Stimulated activated CD4-positive, alpha-beta T cell treated with anti-CD3 and anti-CD28 coated beads, TNF-alpha, amount 100 ng/mL, for 1 hour (primary cell): ENCODE data around the gene SLC7A1.

Source experiments
- DNase-seq, 3 donors: peaks; one replicate each; pipeline ENCODE4 v3.0.0-alpha.2; 2020; ENCODE audit warnings: low read depth in 3 of 3, low spot score in 1 of 3

SLC7A1 gene

DNA sequence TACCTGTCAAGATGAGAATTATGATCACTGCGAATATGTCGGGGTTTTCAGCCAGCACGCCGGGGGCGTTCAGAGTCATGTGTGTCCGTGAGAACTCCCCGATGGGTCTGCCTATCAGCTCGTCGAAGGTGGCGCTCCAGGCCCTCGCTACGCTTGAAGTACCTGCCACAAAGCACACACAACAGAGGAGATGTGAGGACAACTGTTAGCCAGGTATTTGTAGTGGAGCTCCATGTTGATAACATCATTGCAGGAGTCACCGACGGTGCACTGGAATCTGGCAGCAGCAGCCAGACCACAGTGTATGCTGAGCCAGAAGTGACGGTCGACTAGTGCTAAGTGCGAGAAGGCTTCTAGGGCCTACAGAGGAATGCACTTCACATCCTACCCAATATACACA lies 62.7 kb downstream of the SLC7A1 start:
- DNase-seq, result no peak

DNA sequence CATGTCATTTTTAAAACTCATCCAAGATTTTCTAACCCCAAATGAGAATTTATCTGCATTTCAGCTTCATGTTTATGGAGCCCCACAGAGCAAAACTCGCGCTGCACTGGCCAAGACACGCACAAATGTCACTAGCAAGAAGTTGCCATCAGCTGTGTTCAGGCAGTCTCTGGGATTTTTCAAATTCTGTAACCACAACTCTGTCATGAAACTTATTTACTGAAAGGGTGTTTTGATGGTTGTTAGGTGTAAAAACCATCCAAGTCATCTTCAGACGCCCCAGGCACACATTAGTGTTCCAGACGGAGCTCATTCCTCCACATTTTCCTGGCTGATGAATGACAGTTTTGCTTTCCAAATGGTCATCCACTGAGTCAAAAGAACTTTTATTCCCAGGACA lies 63.4 kb downstream of the SLC7A1 start:
- DNase-seq, result no peak

DNA sequence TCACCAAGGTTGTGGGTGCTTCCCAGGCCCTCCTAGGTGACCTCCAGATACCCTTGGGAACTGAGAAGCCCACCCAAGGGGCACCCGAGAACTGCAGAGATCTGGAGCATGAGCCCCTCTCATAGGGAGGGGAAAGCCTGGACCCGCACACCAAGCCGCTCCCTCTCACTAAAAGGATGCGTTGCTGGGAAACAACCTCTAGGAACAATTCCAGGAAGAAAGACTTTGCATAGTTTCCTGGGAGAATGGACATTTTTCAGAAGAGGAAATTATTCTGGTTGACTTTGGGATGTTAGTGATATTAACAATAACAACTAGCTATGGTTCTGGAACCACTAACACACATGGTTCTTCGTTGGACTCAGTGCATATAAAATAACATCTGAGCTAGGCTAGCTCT lies 64.6 kb downstream of the SLC7A1 start:
- DNase-seq, result no peak

DNA sequence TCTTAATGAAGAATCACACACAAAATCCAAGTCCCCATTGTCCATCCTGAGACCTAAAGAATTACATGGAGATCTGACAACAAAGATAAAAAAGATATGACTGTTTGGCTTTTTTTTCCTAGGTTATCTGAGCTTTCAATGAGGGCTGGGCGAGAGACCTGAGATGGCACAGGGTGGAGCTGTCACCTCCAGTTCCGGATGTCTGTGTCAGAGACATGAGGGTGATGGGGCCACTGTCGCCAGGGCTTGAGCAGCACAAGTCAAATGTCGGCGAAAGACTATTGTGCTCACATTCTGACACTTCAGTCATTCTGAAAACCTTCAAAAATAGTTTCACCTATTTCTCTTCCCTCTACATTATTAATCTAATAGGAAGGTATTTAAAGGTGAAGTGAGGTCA lies 65.7 kb downstream of the SLC7A1 start:
- no peak for DNase-seq

- no peak for DNase-seq
Measured at GRCh38 chr13:29527916-29528315, 67.6 kb downstream of the SLC7A1 start.

- no peak for DNase-seq
Measured at GRCh38 chr13:29527511-29527910, 68.0 kb downstream of the SLC7A1 start.

GRCh38 chr13:29526741-29527140 lies 68.7 kb downstream of the SLC7A1 start:
- DNase-seq, result no peak

DNA sequence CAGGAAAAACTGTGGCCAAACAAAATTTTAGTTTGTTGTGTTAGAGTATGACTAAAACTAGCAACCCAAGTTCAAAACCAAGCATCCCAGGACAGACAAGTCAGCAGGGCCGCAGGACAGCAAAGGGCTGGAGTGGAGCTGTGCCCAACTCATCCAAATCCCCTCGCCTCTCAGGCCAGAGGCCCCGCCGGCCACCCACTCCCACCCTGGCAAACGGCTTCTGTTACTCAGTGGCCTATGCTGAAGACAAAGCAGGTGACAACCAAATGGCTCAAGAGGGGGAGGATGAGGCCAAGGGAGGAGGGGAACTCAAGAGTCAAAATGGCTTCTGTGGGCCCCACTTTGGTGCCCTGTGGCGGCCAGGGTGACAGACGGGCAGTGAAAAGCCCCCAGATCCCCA lies 69.7 kb downstream of the SLC7A1 start:
- no peak for DNase-seq

DNA sequence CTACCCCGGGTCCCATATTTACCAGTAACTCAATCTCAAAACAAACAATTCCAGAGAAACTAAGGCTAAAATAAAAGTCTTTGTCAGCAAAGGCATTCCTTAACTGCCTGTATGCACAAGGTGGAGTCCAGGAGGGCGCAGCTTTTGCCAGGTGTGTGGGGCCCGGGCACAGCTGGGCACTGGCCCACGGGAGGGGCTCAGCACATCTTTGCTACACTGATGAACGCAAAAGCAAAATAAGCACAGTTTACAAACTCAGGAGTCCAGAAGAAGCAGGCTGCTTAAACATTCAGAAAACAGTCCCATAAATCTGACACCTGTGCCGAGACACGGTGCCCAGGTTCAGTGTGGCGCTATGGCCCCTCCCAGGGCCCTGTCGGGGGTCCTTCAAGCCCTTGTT lies 70.8 kb downstream of the SLC7A1 start:
- DNase-seq, result no peak

DNA sequence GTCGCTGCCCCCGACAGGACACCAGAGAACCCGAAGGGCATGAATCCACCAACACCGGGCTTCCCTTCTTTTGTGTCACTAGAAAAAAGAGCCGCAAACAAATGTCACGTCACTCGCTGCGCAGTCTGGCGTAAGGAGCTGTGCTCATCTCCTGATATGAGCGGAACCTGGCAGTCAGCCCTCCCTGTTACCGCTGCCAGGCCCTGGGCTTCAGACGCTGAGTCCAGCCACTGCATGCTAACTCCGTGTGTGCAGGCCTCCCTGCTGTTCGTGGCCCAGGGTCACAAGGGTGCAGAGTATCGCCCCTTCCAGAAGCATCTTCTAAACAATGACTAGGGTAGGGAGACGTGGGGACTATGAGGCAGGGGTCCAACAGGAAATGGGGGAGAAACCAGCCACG lies 71.3 kb downstream of the SLC7A1 start:
- DNase-seq, result no peak

GRCh38 chr13:29523199-29523961 lies 72.1 kb downstream of the SLC7A1 start:
- no peak for DNase-seq

DNA sequence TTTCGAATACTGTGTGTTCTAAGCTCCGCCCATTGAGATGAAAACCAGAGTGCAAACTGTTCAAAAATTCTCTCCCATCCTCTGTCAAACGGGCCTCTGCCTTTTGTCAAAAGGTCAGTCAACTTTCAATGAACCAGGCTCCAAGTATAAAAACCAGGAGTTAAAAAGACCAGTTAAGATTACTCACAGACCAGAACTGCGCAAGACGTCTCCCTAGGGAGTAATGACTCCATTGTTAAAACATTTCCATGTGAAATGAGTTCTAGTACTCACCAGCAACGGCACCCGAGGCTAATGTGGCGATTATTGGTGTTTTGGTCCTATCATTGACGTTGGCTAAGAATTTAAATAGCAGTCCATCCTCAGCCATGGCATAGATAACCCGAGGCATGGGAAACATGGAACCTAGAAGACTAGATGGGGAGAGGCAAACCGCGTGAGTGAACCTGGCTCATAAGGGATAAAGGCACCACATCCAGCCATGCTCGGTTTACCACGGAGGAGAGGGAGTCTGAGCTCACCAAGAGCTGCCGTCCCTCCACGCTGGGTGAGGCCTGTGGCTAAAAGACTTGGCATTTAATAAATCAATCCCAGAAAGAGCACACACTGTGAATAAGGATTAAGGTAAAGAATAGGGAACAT lies 73.3 kb downstream of the SLC7A1 start:
- DNase-seq, result no peak

GRCh38 chr13:29521336-29521735 lies 74.2 kb downstream of the SLC7A1 start:
- DNase-seq, result no peak

DNA sequence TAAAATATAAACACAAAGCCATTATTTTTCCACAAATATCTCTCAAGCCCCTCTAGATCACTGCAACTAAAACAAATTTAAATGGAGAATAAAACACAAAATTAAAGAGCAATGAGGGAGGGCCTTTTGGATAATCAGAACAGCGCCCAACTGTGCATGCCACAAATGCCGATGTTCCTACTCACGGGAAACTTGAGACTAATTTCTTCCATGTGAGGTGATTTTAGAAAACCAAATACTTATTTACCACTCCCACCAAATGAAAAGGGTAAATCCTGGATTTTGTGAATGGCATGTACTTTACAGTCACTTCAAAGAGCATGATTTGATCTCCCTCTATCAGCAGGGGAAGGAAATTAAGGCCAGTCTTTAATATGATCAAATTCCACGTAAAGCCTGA lies 74.8 kb downstream of the SLC7A1 start:
- no peak for DNase-seq

DNA sequence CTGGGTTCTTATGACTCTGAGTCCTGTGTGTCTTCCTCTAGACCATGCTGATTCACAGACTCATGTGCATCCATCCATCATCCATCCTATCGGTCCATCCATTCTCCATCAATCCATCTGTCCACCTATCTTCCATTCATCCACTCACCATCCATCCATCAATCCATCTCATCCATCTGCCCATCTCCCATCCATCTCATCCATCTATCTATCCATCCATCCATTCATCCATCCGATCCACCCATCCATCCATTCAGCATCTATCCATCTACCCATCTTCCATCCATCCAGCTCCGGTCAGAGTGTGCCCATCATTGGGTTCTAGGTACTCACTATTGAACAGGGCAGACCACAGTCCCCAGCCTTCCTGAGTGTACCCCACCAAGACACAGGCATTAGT lies 75.6 kb downstream of the SLC7A1 start:
- DNase-seq, result no peak

DNA sequence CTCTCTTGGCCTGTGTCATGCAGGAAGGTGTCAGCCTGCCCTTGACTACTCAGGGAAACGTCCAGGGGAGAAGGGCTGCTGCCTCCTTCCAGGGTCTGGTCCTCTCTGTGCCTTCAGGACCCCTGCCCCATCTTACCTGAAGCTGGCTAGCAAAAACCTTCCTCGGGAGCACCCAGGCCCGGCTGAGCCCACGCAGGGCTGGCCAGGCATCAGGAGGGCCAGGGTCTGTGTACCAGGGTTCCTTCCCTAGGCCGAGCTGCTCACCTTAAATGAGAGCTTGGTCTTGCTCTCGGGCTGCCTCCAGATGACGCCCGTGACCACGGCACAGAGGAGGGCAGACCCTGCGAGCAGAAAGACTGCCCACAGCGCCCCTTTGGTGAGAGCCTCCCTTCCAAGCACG lies 78.6 kb downstream of the SLC7A1 start:
- DNase-seq, result no peak

DNA sequence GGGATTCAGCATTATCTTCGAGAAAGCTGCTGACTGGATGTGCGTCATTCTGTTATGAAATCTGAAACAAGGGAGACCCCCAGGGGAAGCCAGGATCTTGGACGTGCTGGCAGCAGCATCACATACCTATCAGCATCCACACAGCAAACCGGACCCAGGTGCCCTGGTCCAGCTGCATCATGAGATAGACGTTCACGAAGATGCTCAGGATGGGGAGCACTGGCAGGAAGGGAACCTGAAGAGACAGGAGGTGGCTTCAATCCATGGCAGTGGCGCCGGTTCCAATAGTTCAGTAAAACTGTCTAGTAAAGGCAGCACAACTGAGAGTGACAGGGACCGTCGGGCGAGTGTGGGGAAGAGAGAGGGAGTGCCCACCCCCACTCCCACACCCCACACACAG lies 79.5 kb downstream of the SLC7A1 start:
- no peak for DNase-seq

DNA sequence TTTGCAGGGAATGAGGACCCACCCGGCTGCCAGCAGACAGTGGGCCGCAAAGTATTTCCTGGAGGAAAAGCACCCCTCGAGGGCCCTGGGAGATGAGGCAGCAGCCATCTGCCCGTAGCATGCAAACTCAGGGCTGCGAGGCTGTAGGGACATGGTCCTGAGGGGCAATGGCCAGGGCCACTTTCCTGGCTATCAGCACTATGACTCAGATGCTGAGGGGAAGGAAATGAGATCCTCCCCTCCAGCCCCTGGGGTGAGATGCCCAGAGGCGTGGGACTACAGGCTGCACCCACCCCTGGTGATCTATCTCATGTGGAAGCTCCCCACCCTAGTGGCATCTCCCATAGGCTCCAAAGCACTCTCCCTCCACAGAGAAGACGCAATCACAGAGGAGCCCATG lies 80.1 kb downstream of the SLC7A1 start:
- DNase-seq, result no peak

DNA sequence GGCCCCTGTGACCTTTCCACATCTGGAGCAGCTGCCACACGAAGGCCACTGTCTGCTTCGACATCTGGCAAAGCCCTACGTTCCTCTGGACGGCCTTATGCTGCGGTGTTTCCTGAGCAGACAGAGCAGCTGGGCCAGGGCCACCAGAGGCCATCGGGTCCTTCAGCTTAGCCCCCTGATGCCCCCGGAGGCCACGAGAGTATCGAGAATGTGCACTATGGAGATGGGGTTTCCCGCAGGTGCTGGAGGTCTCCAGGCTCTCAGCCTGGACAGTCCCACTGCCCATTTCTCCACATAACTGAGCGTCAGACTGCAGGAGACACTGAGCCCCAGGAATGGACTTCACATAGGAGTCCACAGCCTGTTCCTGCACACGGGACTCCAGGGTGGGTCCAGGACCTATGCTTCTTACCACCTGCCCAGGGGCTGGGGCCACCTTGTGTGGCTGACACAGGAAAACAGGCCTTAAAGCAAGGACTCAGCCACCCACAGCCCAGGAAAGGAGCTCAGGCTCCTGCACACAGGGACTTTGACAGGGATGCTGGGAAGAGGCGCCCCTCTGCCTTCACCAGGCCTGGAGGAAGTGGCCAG lies 80.7 kb downstream of the SLC7A1 start:
- DNase-seq, result no peak

DNA sequence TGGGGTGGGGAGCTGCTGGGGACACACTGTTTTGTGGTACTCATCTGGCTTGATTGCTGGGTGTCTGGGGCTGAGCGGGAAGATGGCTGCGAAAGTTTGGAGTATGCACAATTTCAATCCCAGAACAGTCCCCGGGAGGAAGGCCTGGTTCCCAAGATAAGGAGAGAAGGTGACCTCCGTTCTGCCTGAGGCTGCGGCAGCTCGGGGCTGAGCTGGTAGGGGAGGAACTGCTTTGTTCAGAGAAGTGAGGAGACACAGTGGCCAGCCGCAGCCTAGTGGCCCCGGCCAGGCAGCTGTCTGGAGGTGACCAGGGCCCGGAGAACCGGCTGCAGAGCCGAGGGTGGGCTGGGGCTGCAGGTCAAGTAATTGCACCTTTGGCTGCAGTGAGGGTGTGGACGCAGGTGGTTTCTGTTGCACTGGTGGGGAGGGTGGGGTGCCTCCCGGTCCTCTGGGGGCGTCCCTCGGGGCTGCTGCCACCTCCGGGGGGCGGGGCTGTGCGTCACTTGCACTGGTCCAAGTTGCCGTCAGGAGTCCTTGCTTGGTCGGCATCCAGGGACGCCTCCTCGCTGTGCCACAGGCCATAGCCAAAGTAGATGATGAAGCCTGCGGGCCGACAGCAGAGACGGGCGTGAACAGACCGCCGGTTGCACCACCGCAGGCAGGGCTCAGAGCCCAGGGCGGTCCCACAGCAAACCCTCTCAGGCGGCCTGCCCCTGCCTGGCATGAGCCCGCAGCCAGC lies 81.3 kb downstream of the SLC7A1 start:
- DNase-seq, result no peak

DNA sequence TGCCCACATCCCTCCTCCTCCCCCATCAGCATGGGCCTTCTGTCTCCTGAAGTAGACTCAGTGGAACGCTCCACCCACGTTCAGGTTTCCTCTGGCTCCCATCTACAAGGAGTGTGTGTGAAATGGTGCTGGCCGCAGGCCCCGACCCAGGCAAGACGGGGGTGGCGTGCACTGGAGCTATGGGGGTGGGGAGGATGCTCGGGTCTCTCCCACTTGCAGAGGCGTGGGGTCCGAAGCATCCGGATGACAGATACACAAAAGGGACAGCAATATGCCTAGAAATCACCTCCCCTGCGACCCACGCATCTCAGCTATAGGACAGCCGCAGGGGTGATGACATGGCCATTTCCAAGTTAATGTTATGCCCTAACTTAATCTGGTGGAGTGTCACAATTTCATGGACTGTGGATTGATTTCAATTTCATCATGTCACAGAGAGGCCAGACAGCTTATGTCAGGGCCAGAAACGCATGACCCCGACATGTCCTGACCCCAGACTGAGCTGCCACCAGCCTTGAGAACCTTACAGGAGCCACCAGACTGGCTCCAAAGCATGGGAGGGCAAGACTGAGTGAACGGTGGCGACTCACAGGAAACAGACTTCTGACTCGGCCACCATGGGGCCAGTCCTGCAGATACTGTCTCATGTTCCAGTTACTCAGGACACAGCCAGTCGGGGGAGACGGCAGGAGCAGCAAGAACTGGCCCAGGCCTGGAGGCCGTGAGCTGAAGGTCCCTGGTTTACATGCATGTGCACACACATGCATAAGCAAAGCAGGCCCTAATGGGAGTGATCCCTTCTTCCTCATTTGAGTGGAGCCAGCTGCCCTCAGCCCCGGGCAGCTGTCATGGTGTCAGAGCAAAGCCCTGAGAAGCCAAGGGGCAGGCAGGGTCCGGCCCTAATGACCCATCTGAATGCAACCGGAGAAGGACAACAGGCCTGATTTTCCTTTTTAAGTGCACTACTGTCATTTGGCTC lies 82.2 kb downstream of the SLC7A1 start:
- no peak for DNase-seq
